Uterus (tissue), 2 donors: ENCODE measurements around the gene ATP1A1.

Experiments used
- POLR2A ChIP-seq, 2 donors: fragments of 450-650 bp; IDR thresholded peaks; one replicate each; pipeline ENCODE4 v1.6.1; 2016; ENCODE audit warnings: antibody characterized with exemption in 2 of 2, mild to moderate bottlenecking in 1 of 2, moderate library complexity in 1 of 2
- TF ChIP-seq, protein P1 (sequence below), 4 experiments: fragments of 200-600 bp in 2 of 4; fragments of 450-650 bp in 2 of 4; sonication (generic) in 2 of 4; IDR thresholded peaks; one replicate each; pipeline ENCODE4 v1.5.1; 2016 to 2019; ENCODE audit warnings: antibody characterized with exemption in 4 of 4, mild to moderate bottlenecking in 2 of 4, moderate library complexity in 1 of 4

DNA sequence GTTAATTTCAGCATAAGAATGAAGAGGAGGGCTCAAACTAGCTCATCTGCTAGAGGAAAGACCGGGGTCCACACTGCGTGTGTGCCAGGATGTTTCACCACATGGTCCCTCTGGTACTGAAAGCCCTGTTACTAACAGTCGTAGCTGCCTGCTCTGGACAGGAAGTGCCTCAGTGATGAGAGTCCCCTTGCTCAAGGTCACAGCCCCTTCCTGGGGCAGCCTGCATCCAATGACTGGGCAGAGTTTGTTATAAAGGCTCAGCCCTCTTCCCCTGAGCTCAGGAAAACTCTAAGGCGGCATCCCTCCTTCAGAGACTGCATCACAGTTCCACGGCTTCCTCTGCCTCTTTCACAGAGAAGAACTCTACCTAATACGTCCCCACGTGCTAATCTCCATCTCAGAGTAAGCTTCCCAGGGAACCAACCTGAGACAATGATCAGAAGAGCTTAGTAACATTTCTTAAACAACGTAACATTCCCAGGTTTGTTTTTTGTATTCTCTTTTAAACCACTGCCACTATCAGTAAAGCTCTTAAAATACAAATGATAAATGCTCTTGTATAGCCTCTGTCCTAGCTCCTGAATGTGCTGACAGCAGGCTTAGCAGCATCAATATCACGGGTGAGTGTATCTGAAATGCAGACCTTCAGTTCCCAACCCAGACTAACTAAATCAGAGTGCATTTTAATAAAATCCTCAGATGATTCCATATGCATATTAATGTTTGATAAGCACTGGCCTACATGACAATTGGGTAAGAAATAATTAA lies 38.0 kb upstream of the ATP1A1 start:
- TF ChIP-seq, protein P1, sequence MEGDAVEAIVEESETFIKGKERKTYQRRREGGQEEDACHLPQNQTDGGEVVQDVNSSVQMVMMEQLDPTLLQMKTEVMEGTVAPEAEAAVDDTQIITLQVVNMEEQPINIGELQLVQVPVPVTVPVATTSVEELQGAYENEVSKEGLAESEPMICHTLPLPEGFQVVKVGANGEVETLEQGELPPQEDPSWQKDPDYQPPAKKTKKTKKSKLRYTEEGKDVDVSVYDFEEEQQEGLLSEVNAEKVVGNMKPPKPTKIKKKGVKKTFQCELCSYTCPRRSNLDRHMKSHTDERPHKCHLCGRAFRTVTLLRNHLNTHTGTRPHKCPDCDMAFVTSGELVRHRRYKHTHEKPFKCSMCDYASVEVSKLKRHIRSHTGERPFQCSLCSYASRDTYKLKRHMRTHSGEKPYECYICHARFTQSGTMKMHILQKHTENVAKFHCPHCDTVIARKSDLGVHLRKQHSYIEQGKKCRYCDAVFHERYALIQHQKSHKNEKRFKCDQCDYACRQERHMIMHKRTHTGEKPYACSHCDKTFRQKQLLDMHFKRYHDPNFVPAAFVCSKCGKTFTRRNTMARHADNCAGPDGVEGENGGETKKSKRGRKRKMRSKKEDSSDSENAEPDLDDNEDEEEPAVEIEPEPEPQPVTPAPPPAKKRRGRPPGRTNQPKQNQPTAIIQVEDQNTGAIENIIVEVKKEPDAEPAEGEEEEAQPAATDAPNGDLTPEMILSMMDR (IDR thresholded peaks at IDR 0.05), result no peak
- TF ChIP-seq POLR2A (IDR thresholded peaks at IDR 0.05), result no peak
